NCI-H187 treated with DMSO at 0.1 percent for 48 hours (cell line): ENCODE measurements around the gene SLC22A2.

ENCODE experiments used
- DNase-seq: peaks from one replicate; lab custom pipeline; 2025; lab: John Stamatoyannopoulos, UW

Gene SLC22A2

DNA sequence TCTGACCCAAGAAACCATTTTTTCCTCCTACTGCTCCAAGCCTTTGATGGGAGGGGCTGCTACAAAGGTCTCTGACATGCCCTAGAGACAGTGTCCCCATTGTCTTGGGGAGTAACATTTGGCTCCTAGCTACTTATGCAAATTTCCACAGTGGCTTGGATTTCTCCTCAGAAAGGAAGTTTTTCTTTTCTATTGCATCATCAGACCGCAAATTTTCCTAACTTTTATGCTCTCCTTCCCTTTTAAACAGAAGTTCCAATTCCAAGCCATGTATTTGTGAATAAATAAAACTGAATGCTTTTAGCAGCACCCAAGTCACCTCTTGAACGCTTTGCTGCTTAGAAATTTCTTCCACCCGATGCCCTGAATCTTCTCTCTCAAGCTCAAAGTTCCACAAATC is 51.0 kb downstream of the SLC22A2 start:
- DNase-seq, result no peak

GRCh38 chr6:160204710-160205109 is 53.9 kb downstream of the SLC22A2 start:
- DNase-seq, result no peak

GRCh38 chr6:160203953-160204352 is 54.7 kb downstream of the SLC22A2 start:
- DNase-seq, result no peak

DNA sequence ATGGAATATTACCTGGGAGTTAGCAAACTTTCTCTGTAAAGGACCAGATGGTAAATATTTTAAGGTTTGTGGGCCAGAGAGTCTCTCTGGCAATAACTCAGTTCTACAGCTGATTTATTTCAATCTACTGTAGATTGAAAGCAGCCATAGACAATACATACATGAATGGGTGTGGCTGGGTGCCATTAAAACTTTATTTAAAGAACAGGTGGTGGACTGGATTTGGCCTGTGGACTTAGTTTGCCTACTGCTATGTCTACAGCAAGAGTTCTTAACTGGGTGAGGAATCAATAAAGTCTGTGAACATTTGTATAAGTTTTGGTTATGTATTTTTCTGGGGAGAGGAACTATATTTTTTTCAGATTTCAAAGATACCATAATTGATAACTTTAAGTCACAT is 55.1 kb downstream of the SLC22A2 start:
- DNase-seq, result no peak

- DNase-seq, result no peak
Observed at GRCh38 chr6:160203076-160203475, 55.5 kb downstream of the SLC22A2 start.

GRCh38 chr6:160202411-160202810 is 56.2 kb downstream of the SLC22A2 start:
- DNase-seq, result no peak

GRCh38 chr6:160201061-160201460 is 57.6 kb downstream of the SLC22A2 start:
- no peak for DNase-seq

GRCh38 chr6:160198606-160199211 is 59.9 kb downstream of the SLC22A2 start:
- no peak for DNase-seq

GRCh38 chr6:160197662-160198061 is 61.0 kb downstream of the SLC22A2 start:
- DNase-seq, result no peak

DNA sequence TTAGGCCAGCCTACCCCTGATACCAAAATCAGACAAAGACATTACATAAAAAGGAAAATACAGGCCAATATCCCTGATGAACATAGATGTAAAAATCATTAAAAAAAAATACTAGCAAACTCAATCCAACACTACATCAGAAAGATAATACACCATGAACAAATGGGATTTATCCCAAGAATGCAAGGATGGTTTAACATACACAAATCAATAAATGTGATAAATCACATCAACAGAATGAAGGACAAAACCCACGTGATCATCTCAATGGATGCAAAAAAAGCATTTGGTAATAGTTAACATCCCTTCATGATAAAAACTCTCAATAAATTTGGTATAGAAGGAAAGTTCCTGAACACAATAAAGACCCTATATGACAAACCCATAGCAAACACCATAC is 63.8 kb downstream of the SLC22A2 start:
- DNase-seq, result no peak

DNA sequence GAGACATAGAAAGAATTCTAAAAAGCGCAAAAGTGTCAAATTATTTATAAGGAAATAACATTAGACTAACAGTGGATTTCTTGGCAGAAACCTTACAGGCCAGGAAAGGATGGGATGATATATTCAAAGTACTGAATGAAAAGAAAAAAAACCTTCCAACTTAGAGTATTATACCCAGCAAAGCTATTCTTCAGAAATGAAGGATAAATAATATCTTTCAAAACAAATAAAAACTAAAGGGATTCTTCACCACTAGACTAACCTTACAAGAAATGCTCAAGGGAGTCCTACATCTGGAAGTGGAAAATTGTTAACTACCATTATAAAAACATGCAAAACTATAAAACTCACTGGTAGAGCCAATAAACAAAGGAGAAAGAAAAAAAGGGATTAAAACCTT is 65.8 kb downstream of the SLC22A2 start:
- DNase-seq, result no peak

- no peak for DNase-seq
Observed at GRCh38 chr6:160190973-160191372, 67.6 kb downstream of the SLC22A2 start.

DNA sequence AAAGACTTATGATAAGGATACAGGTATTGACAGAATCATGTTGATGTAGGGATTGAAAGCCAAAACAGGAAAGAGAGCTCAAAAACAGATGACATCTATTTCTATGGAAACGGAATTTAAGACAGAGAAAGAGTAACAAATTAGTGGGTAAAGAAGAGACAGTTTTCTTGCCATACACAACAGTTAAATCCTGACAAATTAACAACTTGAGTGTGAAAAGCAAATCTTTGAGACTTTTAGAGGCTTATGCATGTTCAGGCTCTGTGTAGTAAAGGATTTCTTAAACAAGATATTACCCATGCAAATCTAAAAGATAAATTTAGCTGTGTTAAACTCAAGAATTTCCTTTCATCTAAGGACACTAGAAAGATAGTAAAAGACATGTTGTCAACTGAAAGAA is 68.5 kb downstream of the SLC22A2 start:
- no peak for DNase-seq

DNA sequence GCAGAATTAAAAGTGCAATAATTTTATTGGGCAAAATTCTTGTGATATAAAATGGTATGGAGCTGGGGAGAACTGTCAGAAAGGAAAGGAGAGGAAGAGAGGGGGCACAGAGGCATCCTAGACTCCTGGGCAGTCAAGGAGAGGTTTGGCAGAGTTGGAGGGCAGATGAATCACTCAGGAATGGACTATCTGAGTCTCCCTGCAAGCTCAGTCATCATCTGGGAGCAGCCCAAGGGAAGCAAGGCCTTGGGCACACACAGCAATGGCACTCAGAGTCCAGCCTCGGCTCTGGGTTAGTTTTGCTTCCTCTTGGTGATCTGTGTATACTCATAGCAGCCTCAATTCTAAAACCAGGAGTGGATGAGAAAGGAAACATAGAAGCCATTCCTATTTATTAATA is 69.8 kb downstream of the SLC22A2 start:
- no peak for DNase-seq

- no peak for DNase-seq
Observed at GRCh38 chr6:160180706-160181105, 77.9 kb downstream of the SLC22A2 start.

DNA sequence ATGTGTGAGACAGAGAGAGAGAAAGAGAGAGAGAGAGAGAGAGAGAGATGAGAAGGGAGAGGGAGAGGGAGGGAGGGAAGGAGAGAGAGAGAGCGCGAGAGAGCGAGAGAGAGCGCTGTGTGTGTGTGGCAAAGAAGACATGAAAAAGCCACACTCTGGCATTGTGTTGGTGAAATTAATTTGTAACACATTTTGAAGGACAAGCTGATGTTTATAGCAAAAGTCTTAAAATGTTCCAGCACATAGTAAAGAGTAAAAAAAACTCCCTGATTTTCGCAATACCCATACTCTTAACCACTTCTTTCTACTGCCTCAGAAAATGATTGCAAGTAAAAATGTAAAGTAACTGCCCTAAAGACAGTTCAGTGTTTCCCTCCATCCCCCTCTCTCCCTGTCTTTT is 80.3 kb downstream of the SLC22A2 start:
- no peak for DNase-seq

GRCh38 chr6:160177220-160177619 is 81.4 kb downstream of the SLC22A2 start:
- no peak for DNase-seq

- DNase-seq, result no peak
Observed at GRCh38 chr6:160174681-160175080, 83.9 kb downstream of the SLC22A2 start.

DNA sequence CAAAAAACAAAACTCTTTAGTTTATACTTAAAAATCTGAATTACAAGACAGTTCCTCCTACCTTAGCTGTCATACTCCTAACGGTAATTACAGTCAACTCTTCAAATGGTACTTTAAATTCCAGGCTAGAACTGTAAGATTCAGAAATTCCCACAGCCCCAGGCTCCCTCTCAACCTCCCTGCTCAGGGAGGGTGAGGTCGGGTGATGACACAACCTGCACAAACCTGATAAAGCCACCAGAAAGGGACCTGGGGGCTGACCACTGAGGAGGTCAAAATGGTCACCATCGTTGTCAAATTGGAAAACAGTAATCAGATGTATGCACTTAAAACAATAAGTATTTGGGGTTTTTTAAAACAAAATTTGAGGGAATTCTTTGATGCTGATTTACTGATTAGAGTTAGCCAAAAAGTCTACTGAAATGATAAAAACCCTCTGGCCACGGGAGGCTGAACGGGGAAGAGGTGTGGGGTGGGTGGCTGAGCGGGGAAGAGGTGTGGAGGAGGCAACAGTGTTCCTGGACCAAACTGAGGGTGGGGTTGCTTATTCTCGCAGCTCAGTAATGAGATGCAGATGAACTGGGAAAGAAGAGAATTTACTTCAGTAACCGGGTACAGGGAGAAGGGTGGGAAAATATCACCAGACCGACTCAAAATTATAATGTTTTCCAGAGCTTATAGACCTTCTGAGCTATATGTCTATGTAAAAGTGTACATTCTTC is 84.7 kb downstream of the SLC22A2 start:
- no peak for DNase-seq

DNA sequence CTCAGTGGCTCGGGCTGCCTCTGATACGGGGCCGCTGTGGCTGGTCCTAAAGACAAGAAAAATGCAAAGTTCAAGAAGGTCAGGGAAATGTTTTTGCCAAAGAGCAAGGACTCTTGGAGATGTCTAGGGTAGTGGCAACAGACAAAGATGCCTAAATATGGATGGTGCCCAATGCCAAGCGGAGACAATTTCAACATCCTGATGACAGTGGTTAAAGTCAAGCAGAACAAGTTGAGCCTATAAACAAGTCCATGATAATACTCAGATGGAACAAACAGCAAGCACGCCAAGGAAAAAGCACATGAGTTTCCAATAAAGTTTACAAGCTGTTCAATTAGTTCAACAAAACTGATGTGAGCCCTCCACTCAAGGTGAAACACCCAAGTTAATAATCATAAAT is 85.9 kb downstream of the SLC22A2 start:
- DNase-seq, result no peak

GRCh38 chr6:160170018-160170680 is 88.5 kb downstream of the SLC22A2 start:
- no peak for DNase-seq

DNA sequence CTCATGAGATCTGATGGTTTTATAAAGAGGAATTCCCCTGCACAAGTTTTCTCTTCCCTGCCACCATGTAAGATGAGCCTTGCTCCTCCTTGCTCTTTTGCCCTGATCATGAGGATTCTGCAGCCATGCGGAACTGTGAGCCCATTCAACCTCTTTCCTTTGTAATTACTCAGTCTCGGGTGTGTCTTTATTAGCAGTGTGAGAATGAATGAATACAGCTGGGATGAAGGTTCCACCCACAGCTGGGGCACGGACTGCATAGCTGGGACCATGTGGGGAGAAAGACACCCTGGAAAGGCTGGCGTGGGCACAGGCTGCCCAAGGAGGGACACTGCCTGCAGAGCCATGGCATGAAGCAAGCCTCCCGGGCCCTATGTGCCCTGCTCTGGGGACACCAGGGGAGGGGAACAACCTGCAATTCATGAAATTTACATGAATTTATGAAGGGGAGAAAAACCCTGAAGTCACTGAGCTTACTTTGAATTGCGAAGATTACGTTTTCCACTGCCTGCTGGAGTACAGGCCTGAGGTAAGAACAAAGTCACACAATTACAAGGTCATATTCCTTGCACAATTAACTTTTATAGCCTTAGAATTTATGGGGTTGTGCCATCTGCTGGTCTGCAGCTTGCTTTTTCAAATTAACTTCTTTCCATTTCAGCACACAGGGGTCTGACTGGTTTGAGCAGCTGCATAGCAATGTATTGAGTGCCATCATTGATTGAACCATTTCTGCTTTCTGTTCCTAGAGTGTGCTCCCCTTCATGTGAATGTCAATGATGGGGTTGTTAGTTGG is 90.8 kb downstream of the SLC22A2 start:
- no peak for DNase-seq
